Limb (tissue), 2 donors: Measurements from ENCODE around the gene PSMD3.
"Not testable (repeated sequence)": the region's sequence is repeated elsewhere in the genome, so short reads cannot be mapped to it uniquely, and the experiment has no call there.

Source experiments
- DNase-seq, 2 donors: peaks; one replicate each; pipeline ENCODE4 v3.0.0-alpha.2; 2016; ENCODE audit errors: extremely low spot score in 2 of 2

The PSMD3 gene

DNA sequence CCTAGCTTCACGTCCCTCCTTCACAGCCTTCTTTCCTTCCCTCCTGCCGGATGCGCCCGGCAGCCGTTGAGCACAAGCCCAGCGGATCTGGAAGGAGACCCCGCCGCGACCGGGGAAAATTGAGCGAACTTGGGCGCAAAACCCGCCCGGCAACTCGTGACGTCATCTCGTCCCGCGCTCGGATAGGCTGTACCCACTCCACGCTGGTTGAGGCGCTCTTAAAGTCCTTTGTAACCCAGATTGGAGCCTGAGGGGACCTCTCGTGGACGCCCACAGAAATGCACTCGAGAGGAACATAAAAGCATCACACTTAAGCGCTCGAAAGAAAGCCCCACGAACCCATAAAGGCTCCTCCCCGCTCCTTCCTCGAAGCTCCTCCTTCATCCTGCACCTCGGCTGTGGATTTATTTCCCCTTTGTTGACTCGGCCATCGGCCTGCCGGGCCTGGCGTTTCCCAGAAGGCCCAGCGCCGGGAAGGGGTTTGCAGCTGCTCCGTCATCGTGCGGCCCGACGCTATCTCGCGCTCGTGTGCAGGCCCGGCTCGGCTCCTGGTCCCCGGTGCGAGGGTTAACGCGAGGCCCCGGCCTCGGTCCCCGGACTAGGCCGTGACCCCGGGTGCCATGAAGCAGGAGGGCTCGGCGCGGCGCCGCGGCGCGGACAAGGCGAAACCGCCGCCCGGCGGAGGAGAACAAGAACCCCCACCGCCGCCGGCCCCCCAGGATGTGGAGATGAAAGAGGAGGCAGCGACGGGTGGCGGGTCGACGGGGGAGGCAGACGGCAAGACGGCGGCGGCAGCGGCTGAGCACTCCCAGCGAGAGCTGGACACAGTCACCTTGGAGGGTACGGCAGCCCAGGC lies at the start of gene PSMD3:
Gene PSMD3, plus strand, starts transcription at position 457 of the 856 bp plus-strand sequence. Its CDS starts 164 bp downstream, at position 621.
- peak; percentile 99 for DNase-seq

DNA sequence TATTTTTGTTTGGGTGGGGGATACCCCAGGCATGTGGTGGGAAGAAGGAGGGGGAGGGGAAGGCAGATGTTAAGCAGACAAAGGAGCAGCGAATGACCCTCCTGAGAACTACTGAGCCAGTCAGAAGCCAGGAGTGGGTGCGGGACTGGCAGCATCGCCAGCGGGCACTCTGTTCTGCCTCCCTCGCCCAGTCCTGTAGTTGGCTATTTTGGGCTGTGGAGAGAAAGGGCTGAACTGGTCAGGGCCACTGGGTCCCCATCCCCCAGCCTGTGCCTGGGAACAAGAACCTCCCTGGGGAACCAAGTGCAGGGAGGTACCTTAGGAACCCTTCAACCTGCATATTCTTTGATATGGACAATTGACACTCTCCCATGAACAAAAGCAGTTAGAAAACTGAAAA lies 46.7 kb upstream of the PSMD3 start:
- no peak for DNase-seq

DNA sequence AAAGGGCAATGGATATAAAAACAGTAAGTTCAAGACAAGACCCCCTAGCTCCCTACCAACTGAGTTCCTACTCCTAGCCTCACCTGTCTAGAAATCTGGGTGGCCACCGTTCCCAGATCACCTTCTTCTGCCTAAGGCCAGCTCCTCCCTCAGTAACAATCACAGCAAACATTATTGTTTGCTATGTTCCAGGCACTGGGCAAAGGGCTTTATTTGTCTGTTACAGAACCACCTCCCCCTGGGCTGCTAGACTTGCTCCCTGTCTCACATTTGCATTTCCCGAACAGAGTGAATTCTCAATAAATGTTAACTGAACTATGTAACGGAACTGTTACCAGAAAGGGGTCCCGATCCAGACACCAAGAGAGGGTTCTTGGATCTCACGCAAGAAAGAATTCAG lies 46.3 kb upstream of the PSMD3 start:
- DNase-seq, result no peak

DNA sequence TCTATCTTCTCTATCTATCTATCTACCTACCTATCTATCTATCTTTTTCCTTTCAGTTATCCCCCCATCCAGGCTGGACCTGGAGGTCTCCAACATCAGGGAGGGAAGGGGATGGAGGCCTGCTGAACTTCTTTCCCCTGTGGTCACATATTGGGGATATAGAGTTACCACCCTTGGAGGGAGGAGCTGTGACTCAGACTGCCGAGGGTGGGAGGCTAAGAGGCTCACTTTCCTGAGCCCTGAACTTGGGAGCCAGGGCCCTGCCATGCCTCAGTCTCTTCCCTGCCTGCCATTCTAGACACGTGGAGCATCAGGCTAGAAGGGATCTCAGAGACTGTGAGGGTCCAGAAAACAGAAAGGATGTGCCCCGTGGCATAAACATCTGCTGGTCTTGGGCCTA lies 44.7 kb upstream of the PSMD3 start:
- DNase-seq, result no peak

DNA sequence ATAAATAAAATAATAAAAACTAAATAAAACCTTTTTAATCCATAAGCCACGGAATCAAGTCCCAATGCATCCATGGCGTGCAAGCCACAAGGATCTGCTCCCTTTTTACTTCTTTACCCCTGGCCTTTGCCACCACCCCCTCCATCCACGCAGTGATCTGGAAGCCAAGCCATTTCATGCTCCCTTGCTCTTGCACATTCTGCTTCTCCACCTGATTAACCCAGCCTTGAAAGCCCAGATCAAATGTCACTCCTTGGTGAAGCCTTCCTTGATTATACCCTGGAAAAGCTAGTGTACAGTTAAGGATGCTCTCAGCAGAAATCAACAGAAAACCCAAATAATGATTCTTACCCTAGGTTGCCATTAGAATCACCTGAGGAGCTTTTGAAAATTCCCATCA lies 43.2 kb upstream of the PSMD3 start:
- no peak for DNase-seq

DNA sequence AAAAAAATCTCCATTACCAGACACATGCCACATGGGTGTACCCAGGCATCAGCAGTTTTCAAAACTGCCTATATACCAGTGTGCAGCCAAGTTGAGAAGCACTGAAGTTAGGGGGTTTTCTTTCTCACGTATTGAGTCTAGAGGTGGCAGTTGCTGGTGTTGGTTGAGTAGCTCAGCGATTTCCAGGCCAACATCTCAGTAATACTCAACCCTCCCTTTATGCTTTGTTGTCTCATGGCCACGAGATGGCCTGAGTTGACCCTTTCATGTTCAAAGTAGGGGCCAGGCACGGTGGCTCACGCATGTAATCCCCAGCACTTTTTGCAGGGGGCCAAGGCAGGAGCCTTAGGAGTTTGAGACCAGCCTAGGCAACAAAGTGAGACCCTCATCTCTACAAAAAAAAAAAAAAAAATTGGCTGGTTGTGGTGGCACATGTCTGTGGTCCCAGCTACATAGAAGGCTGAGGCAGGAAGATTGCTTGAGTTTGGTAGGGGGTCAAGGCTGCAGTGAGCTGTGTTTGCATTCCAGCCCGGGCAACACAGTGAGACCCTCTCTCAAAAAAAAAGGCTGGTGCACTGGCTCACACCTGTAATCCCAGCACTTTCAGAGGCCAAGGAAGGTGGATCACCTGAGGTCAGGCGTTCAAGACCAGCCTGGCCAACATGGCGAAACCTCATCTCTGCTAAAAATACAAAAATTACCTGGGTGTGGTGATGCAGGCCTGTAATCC lies 42.3 kb upstream of the PSMD3 start:
- no peak for DNase-seq

DNA sequence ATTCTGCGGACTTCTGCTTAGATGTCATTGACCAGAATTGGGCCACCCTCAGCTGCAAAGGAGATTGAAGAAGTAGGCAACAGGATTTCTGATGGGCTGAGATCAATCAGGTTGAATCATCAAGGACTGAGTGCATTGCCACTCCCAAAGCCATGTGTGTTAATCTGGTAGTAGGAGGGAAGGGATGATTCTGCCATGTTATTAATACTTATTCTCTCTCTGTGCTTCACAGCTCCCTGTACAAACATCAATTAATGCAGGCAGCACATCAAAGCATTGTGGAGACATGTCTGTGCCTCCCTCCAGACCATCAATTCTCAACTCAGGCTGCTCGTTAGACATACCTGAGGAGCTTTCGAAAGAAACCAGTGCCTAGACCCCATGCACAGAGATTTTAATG lies 41.5 kb upstream of the PSMD3 start:
- DNase-seq, result no peak

DNA sequence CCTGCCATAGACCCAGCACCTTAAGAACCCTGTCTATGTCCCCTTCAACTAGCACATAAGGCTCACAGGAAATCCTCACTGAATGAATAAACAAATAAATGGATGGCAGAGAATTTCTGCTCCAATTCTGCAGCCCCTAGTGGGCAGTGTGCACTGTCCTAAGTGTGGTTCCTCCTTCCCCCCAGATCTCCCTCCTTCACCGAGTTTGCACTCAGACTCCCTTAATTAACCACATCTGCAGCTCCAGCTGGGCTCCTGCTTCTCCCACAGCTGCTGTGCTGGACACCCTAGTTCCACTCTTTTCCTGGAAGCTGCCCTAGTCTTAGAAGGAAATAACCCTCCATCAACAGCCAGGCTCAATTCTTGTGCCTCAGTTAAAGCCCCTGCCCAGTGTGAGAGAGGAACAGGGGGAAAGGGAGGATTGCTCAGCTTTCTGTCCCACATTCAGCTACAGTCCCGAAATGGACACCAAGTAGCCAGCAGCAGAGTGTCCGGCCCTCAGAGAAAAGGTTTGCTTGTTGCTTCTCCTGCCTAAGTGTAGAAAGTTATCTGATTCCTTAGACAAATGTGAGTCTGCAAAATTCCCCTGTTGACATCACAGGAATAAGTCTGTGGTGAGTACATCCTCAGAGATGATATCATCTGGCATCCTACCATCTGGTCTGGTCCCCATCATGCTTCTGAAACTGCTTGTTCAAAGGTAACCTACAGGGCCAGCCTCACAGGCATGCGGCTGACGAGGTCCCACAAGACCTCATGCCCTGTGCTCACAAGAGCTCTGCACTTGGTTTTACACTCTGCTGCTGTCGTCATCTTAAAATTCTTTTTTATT lies 40.8 kb upstream of the PSMD3 start:
- DNase-seq, result peak in 1 of 2 donors; percentile 48

DNA sequence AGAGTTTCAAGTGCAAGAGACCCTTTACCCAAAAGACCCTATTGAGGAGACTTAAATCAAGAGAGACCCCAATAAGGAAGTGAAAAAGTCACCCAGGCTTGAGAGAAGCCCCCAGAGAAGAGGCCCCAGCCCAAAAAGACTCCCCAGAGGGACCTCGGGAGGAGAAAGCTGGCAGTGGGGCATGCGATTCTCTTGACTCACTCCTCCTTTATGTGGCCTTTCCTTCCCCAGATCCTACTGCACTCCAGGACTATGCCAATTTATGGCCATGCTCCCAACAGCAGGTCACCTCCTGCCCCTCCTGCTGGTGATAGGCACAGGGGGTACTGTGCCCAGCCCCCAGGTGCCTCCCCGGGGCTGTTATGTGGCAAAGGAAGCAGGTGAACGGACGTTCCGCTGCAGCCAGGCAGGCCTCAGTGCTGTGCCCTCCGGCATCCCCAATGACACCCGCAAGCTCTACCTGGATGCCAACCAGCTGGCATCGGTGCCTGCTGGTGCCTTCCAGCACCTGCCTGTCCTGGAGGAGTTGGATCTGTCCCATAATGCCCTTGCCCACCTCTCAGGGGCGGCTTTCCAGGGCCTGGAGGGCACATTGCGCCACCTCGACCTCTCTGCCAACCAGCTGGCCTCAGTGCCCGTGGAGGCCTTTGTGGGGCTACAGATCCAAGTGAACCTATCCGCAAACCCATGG lies 36.8 kb upstream of the PSMD3 start:
- no peak for DNase-seq

DNA sequence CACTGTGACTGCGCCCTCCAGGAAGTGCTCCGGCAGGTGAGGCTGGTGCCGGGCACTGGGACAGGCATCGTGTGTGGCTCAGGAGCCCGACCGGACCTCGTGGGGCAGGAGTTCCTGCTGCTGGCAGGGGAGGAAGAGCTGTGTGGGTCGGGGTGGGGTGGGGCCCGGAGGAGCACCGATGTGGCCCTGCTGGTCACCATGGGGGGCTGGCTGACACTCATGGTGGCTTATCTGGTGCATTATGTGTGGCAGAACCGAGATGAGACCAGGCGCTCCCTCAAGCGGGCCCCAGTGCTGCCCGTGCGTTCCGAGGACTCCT lies 36.3 kb upstream of the PSMD3 start:
- DNase-seq, result no peak

DNA sequence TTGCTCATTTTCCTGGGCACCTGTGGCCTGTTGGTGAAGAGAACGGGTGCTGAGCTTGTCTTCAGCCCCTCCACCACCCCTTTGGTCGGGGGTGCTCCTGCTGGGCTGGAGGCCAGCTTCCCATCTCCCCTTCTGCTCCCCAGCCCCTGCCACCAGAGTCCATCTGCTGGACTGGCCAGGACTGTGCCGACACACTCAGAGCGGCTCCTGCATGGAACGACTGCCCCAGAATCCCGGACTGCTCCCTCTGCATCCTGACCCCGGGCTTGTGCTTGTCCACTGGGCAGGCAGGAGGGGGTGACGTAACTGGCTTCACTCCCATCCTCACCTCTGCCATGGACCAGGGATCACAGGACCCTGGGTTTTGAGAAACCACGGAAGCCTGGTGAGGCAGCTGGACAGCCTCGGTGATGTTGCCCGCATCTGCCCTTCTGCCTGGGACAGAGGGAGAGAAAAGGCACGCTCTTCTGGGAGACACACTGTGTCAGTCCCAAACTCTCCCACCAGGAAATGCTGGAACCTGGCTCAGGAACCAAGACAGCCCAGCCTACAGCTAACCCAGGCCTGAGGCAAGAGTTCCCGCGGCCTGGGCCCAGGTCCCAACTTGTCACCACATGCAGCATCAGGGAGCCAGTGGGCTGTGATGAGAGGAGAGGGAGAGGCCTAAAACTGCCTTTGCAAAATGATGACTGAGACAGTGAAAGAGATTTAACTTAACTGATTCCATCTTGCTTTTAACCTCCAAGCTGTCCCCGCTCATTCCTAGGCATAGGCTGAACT lies 33.9 kb upstream of the PSMD3 start:
- no peak for DNase-seq

DNA sequence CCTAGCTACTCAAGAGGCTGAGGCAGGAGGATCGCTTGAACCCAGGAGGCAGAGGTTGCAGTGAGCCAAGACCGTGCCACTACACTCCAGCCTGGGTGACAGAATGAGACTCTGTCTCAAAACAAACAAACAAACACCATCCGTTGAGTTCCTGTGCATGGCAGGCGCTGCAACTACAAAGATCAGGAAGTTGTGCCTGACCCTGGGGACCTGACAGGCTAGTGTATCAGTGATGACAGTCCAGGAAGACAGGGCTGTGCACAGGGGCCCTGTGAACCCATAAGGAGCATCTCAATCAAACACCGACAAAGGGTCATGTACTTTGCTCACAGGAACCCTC lies 32.1 kb upstream of the PSMD3 start:
- DNase-seq, result not testable (repeated sequence)

DNA sequence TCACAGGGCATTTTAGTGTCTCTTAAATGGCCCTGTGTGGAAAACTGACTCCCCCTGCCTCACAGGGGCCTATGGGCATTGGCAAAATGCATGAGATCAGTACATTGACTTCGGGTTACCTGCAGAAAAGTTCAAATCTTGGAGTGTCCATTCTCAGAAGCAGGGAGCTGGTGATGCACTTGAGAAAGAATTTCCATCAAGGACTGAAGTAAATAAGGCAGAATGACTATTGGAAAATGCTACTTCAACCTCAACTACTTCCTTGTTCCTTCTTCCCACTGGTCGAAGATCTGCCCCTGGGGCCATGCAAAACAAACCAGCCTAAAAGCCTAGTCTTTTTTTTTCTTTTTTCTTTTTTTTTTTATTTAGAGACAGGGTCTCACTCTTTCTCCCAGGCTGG lies 31.6 kb upstream of the PSMD3 start:
- DNase-seq, result no peak

DNA sequence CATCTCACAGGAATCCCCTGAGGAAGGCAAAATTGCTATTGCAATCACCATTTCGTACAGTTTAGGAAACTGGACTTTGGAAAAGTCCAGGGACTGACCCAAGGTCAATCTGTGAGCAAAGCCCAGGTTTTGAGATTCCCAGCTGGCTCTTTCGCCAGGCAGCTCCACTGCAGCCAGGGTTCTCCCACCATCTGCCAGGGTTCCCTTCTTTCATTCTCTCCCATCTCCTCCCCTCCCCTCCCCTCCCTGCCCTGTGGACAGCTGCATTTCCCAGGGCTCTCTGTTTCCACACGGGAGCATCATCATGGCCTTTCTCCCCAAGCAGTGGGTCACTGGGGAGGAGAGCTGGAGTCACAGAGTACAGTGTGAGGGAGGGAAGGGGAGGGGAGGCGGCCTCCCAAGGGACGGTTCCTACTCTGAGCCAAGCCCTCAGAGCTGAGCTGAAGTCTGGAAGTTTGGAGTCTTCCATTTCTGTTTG lies 29.7 kb upstream of the PSMD3 start:
- DNase-seq, result no peak

DNA sequence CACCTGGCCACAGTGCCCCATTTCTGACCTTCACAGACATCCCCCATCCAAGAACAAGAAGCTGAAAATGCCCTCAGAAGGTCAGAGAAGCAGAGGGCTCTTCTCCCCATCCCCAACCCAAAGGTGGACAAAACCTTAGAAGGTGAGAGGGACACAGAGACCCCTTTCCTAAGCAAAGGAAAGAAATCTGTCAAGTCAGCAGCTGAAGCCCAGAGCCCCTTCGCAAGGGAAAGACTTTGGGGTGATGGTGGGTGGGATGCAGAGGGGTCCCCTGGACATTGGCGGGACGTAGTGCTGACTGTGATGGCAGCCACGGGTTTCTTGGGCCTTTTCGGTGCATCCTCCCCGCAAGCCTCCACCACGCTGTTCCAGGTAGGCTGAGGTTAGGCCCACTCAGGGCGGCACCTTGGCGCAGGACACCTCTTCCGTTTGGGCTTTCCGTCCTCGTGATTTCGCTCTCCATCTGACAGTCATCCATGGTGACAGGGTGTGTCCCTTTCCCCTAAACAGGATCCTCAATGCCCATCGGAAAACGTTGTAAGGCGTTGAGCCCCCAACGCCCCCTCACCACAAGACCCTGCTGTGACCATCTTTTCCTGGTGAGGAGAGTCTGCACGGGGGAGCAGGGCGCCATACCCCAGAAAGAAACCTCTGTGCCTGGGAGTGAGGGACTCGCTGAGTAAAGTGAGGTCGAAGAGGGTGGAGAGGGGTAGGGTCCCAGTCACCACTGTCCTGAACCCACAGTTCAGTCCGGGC lies 28.5 kb upstream of the PSMD3 start:
- no peak for DNase-seq

DNA sequence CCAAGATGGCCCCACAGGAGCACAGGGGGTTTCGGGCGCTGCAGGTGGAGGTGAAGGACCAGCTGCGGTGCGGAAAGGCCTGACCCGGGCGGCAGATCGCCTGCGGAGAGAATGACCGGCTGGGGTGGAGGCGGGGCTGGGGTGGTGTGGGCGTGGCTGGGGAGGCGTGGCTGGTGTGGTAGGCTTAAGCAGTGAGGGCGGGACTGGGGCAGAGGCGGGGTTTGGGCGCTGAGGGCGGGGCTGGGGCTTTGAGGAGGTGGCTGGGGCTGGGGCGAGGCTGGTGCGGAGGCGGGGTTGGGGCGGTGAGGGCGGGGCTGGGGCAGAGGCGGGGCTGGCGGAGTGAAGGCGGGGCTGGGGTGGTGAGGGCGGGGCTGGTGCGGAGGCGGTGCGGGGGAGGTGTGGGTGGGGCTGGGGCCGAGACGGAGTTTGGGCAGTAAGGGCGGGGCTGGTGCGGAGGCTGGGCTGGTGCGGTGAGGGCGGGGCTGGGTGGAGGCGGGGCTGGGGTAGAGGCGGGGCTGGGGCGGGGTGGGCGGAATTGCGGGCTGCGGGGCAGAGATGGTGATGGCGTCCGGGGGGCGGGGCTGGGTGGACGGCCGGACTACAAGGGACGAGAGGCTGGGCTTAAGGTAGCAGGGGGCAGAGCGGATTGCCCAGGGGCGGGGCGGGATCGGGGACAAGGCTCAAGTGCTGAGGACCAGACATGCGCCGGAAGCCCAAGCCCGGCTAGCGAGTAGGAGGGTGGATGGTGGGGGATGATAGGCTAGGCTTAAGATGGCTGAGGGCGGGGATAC lies 27.7 kb upstream of the PSMD3 start:
- peak; percentile 88 to 98 for DNase-seq

DNA sequence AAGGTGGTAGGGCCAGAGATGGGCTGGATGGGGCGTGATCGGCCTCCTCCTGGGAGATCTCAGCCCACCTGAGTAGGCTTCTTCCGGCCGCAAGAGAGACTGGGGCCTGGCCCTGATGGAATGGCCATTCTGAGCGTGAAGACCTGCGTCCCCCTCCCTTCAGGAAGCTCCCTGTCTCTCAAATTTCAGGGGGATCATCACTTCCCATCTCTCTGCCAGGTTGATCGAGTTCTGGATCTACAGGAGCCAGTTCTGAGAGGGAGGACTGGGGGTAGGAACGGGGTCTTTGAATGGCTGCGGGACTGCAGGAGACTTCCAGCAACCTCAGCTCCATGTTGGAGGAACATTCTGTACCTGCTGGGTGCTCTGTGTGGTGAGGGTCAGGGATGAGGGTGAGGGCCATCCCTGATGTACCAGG lies 27.1 kb upstream of the PSMD3 start:
- DNase-seq, result no peak

DNA sequence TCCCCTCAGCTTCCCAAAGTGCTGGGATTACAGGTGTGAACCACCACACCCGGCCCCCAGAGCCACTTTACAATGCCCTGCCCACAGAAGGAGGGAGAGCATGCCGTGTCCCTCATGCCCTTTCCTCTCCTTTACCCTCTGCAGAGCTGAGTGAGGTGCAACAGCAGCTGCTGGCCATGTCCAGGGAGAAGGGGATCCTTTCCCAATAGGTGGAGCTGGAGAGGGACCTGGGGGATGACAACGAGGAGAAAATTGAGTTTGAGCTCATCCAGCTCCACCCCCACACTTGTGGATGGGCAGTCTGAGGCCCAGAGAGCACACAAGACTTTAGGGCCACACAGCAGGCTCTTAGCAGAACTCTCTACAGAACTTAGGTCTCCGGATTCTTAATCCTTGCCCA lies 25.7 kb upstream of the PSMD3 start:
- no peak for DNase-seq

DNA sequence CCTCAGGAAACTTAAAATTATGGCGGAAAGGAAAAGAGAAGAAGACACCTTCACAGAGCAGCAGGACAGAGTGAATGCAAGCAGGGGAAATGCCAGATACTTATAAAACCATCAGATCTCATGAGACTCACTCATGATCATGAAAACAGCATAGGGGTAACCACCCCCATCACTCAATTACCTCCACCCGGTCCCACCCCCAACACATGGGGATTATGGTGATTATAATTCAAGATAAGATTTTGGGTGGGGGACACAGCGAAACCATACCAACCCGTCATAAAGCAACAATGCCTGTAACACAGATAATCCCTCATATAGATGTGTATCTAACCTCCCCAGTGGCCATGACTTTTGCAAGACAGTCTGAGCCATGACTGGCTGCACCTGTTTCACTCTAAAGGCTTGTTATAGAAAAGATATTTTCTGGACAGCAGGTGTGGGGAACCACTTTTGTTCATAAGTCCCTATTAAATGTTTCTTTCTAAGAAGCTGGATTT lies 24.8 kb upstream of the PSMD3 start:
- no peak for DNase-seq
